ENCODE results near the gene TMEM235.
"Not testable (repeated sequence)": the region's sequence is repeated elsewhere in the genome, so short reads cannot be mapped to it uniquely, and the experiment has no call there.

DNA sequence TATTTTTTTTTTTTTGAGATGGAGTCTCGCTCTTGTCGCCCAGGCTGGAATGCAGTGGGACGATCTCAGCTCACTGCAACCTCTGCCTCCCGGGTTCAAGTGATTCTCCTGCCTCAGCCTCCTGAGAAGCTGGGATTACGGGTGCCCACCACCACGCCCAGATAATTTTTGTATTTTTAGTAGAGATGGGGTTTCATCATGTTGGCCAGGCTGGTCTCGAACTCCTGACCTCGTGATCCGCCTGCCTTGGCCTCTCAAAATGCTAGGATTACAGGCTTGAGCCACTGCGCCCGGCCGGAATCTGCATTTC is 22.2 kb downstream of the TMEM235 start:
- TF ChIP-seq, protein P1, sequence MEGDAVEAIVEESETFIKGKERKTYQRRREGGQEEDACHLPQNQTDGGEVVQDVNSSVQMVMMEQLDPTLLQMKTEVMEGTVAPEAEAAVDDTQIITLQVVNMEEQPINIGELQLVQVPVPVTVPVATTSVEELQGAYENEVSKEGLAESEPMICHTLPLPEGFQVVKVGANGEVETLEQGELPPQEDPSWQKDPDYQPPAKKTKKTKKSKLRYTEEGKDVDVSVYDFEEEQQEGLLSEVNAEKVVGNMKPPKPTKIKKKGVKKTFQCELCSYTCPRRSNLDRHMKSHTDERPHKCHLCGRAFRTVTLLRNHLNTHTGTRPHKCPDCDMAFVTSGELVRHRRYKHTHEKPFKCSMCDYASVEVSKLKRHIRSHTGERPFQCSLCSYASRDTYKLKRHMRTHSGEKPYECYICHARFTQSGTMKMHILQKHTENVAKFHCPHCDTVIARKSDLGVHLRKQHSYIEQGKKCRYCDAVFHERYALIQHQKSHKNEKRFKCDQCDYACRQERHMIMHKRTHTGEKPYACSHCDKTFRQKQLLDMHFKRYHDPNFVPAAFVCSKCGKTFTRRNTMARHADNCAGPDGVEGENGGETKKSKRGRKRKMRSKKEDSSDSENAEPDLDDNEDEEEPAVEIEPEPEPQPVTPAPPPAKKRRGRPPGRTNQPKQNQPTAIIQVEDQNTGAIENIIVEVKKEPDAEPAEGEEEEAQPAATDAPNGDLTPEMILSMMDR (IDR thresholded peaks at IDR 0.05 in 8 of 11, conservative IDR thresholded peaks at IDR 0.05 in 3 of 11), result not testable (repeated sequence)
- not testable (repeated sequence) for TF ChIP-seq POLR2AphosphoS5 (IDR thresholded peaks at IDR 0.05)
